B cell (primary cell): Measurements from ENCODE around the gene ZDHHC21.

Source experiments
- EZH2 ChIP-seq: IDR thresholded peaks from 2 replicates; pipeline ENCODE4 v1.6.1; 2012; ENCODE audit warnings: borderline replicate concordance, low read depth, mild to moderate bottlenecking, moderate library complexity, low read length; ENCODE audit not compliant: insufficient read depth, poor library complexity, severe bottlenecking
- TF ChIP-seq, protein P1 (sequence below): fragments of 200-600 bp; IDR thresholded peaks from one replicate; pipeline ENCODE4 v1.8.0; 2022; ENCODE audit warnings: antibody characterized with exemption, mild to moderate bottlenecking

DNA sequence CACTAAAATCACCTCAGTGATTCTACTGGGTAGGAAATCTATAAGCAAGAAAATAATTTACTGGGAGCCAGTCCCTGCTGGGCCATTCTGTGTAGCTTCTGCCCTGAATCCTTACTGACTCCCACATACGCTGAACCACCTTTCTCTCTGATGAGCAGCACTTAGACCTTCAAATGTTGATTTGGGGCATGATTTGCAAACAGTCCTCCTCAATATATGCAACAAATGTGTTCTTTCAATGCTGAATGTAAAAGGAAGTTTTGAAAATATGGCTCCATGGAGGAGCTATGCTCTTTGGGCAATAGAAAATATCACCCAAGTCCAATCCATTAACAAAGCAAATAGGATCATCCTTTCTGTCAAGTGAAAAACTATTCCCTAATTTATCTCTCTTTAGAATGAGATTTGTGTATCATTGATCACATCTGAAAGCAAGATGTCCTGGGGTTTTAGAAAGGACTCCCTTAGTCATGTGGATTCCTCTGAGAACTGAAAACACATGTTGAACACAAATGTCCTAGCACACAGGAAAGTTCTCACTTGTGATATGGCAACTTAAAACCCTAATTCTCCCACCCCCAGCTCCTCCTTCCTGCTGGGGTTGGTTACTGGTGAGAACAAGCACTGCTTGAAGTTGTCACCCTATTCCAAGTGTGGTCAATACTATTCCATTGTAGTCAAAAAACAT is 38.2 kb upstream of the ZDHHC21 start:
- TF ChIP-seq EZH2, result no peak
- TF ChIP-seq, protein P1, sequence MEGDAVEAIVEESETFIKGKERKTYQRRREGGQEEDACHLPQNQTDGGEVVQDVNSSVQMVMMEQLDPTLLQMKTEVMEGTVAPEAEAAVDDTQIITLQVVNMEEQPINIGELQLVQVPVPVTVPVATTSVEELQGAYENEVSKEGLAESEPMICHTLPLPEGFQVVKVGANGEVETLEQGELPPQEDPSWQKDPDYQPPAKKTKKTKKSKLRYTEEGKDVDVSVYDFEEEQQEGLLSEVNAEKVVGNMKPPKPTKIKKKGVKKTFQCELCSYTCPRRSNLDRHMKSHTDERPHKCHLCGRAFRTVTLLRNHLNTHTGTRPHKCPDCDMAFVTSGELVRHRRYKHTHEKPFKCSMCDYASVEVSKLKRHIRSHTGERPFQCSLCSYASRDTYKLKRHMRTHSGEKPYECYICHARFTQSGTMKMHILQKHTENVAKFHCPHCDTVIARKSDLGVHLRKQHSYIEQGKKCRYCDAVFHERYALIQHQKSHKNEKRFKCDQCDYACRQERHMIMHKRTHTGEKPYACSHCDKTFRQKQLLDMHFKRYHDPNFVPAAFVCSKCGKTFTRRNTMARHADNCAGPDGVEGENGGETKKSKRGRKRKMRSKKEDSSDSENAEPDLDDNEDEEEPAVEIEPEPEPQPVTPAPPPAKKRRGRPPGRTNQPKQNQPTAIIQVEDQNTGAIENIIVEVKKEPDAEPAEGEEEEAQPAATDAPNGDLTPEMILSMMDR, result no peak
